Measurements from ENCODE around the gene NMNAT1.

Gene NMNAT1

DNA sequence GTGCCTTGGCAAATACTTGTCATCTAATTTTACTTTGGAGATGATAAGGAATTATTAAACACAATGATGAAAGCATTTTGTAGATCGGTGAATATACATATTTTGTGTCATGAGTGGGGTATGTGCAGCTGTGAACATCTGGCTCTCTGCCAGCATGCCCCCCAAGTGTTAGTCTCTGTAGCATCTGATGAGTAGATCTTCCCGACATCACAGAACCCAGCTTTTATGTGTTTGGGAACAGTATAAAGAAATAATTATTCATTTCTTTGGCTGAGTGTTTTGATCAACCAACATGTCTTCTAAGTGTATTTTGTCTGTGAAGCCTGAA lies 28.7 kb upstream of the NMNAT1 start:
- no peak for TF ChIP-seq ZBTB7A (IDR thresholded peaks at IDR 0.05; ENCODE audit: low read depth)
- no peak for TF ChIP-seq CEBPB (IDR thresholded peaks at IDR 0.05)
- no peak for TF ChIP-seq EGR1 (IDR thresholded peaks at IDR 0.05)
- TF ChIP-seq FOXM1 (IDR thresholded peaks at IDR 0.05; ENCODE audit: borderline replicate concordance, low read depth), result no peak
- no peak for TF ChIP-seq YY1 (IDR thresholded peaks at IDR 0.05; ENCODE audit: low read depth)
- TF ChIP-seq NFIC (IDR thresholded peaks at IDR 0.05), result no peak
- TF ChIP-seq, protein P1, sequence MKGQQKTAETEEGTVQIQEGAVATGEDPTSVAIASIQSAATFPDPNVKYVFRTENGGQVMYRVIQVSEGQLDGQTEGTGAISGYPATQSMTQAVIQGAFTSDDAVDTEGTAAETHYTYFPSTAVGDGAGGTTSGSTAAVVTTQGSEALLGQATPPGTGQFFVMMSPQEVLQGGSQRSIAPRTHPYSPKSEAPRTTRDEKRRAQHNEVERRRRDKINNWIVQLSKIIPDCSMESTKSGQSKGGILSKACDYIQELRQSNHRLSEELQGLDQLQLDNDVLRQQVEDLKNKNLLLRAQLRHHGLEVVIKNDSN (IDR thresholded peaks at IDR 0.05), result no peak

GRCh38 chr1:9916452-9916851 lies 26.8 kb upstream of the NMNAT1 start:
- TF ChIP-seq TCF12 (IDR thresholded peaks at IDR 0.05; ENCODE audit: low read depth) (no peak), ZBTB7A (IDR thresholded peaks at IDR 0.05; ENCODE audit: low read depth) (no peak), REST (IDR thresholded peaks at IDR 0.05; ENCODE audit: low read depth) (no peak), CREB1 (IDR thresholded peaks at IDR 0.05; ENCODE audit: low read depth) (no peak)
- TF ChIP-seq, protein P1 (IDR thresholded peaks at IDR 0.05), result no peak
- TF ChIP-seq, protein P2, sequence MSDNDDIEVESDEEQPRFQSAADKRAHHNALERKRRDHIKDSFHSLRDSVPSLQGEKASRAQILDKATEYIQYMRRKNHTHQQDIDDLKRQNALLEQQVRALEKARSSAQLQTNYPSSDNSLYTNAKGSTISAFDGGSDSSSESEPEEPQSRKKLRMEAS (IDR thresholded peaks at IDR 0.05), result no peak

- TF ChIP-seq REST (IDR thresholded peaks at IDR 0.05; ENCODE audit: low read depth) (no peak), TAF1 (IDR thresholded peaks at IDR 0.05; ENCODE audit: low read depth) (no peak), EP300 (IDR thresholded peaks at IDR 0.05; ENCODE audit: borderline replicate concordance) (no peak), CEBPB (IDR thresholded peaks at IDR 0.05) (no peak), FOXM1 (IDR thresholded peaks at IDR 0.05; ENCODE audit: borderline replicate concordance, low read depth) (no peak), TCF12 (IDR thresholded peaks at IDR 0.05; ENCODE audit: low read depth) (no peak), YY1 (IDR thresholded peaks at IDR 0.05; ENCODE audit: low read depth) (no peak), NFIC (IDR thresholded peaks at IDR 0.05) (no peak), RAD21 (IDR thresholded peaks at IDR 0.05; ENCODE audit: low read depth) (no peak), TEAD4 (IDR thresholded peaks at IDR 0.05) (no peak), ZBTB7A (IDR thresholded peaks at IDR 0.05; ENCODE audit: low read depth) (no peak), EGR1 (IDR thresholded peaks at IDR 0.05) (no peak), CREB1 (IDR thresholded peaks at IDR 0.05; ENCODE audit: low read depth) (no peak)
- TF ChIP-seq, protein P1 (IDR thresholded peaks at IDR 0.05), result no peak
- TF ChIP-seq, protein P2 (IDR thresholded peaks at IDR 0.05), result no peak
Observed at GRCh38 chr1:9917901-9918300, 25.4 kb upstream of the NMNAT1 start.

GRCh38 chr1:9920606-9921005 lies 22.7 kb upstream of the NMNAT1 start:
- TF ChIP-seq TAF1 (IDR thresholded peaks at IDR 0.05; ENCODE audit: low read depth), result no peak
- TF ChIP-seq, protein P1 (IDR thresholded peaks at IDR 0.05), result no peak

- no peak for TF ChIP-seq YY1 (IDR thresholded peaks at IDR 0.05; ENCODE audit: low read depth)
- no peak for TF ChIP-seq EGR1 (IDR thresholded peaks at IDR 0.05)
- TF ChIP-seq ZBTB7A (IDR thresholded peaks at IDR 0.05; ENCODE audit: low read depth), result no peak
- no peak for TF ChIP-seq REST (IDR thresholded peaks at IDR 0.05; ENCODE audit: low read depth)
- TF ChIP-seq CEBPB (IDR thresholded peaks at IDR 0.05), result no peak
- TF ChIP-seq TEAD4 (IDR thresholded peaks at IDR 0.05), result no peak
- no peak for TF ChIP-seq TAF1 (IDR thresholded peaks at IDR 0.05; ENCODE audit: low read depth)
Observed at GRCh38 chr1:9922342-9922741, 20.9 kb upstream of the NMNAT1 start.
